ENCODE results near the gene SLC12A7.

DNA sequence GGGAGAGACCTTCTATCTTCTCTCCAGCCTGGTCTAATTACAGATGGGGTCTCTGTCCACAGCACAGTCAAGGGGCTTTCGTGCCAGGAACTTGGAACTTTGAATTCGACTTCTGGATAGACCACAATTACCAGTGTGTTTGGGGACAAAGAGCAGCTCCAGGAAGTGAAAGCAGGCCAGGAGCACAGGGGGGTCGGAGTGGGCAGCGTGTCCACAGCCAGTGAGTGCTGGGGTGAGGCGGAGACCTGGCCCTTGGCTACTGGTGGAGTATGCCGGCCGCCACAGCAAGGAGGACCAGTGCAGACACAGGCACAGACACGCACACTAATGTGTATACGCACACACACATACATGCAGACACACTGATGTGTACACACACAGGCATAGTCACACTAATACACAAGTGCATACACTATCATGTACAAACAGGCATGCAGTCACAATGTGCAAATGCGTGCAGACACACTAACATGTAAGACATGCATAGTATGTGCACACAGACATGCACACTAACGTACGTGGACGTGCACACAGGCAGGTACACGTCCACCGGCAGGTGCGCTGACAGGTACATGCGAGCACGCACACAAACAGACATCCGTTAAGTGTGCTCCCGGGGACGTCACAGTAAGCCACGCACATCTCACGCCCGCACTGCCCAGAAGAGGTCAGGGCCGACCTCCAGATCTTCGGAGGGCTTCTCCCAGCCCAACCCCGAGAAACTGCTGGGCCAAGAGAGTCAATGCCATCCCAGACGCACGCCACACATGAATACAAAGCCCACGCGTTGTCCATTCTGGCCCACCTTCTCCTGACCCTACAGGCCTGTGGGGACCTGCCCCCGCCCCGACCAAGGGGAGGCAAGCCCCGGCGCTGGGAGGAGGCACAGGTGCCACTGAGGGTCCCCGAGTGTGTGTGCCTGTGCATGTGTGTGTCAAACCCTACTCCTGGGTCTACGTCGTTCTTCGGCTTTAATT lies 56.8 kb downstream of the SLC12A7 start:
- TF ChIP-seq CTCF (conservative IDR thresholded peaks at IDR 0.05 in 1 of 2, IDR thresholded peaks at IDR 0.05 in 1 of 2; ENCODE audit: extremely low read depth in 1 of 2, insufficient read depth in 1 of 2, low read depth in 1 of 2, low read length in 2 of 2) = no peak
- TF ChIP-seq EZH2 (IDR thresholded peaks at IDR 0.05; ENCODE audit: borderline replicate concordance, low read length) = no peak

All from mammary epithelial cell (primary cell).